HepG2 (cell line): ENCODE measurements around the gene STX4. TPM values are rescaled to one million over a fixed set of nuclear protein-coding genes. Genes with fewer than 3 reads are reported as not detected.

Source experiments
- ARHGAP35 ChIP-seq: sonication (generic); formaldehyde crosslinking; IDR thresholded peaks from 2 replicates; pipeline ENCODE4 v1.9.0; 2022; ENCODE audit warnings: mild to moderate bottlenecking, inconsistent platforms, moderate library complexity, missing genetic modification reagents, borderline replicate concordance
- ARNTL ChIP-seq: sonication (generic); formaldehyde crosslinking; IDR thresholded peaks from 2 replicates; pipeline ENCODE4 v1.4.0; 2020; ENCODE audit warnings: mild to moderate bottlenecking, missing genetic modification reagents
- CHD4 ChIP-seq: fragments of 200-600 bp; sonication (generic); IDR thresholded peaks from 2 replicates; pipeline ENCODE4 v1.7.0; 2017; ENCODE audit warnings: mild to moderate bottlenecking, low read length, borderline replicate concordance
- FLYWCH1 ChIP-seq: sonication (generic); formaldehyde crosslinking; IDR thresholded peaks from 2 replicates; pipeline ENCODE4 v1.8.1; 2023; ENCODE audit warnings: mild to moderate bottlenecking, missing genetic modification reagents
- KAT8 ChIP-seq: IDR thresholded peaks from 2 replicates; pipeline ENCODE4 v1.6.1; 2016; ENCODE audit warnings: missing genetic modification reagents, missing compliant biosample characterization
- NAIF1 ChIP-seq: sonication (generic); formaldehyde crosslinking; IDR thresholded peaks from 2 replicates; pipeline ENCODE4 v1.5.0; 2020; ENCODE audit warnings: mild to moderate bottlenecking, missing genetic modification reagents, borderline replicate concordance
- NCOA5 ChIP-seq: sonication (generic); formaldehyde crosslinking; IDR thresholded peaks from 2 replicates; pipeline ENCODE4 v1.4.0; 2020; ENCODE audit warnings: missing genetic modification reagents
- NFKB2 ChIP-seq: sonication (generic); formaldehyde crosslinking; IDR thresholded peaks from 2 replicates; pipeline ENCODE4 v1.4.0; 2020; ENCODE audit warnings: missing genetic modification reagents, borderline replicate concordance
- NR2C2 ChIP-seq: sonication (generic); formaldehyde crosslinking; IDR thresholded peaks from 2 replicates; pipeline ENCODE4 v1.4.0; 2020; ENCODE audit warnings: missing genetic modification reagents, mild to moderate bottlenecking, moderate library complexity, borderline replicate concordance
- NR2F2 ChIP-seq: IDR thresholded peaks from 2 replicates; pipeline ENCODE4 v1.6.1; 2012; ENCODE audit warnings: low read depth, inconsistent platforms, borderline replicate concordance
- PAX8 ChIP-seq: sonication (generic); formaldehyde crosslinking; IDR thresholded peaks from 2 replicates; pipeline ENCODE4 v1.8.0; 2022; ENCODE audit warnings: mild to moderate bottlenecking, missing genetic modification reagents, borderline replicate concordance
- PITX1 ChIP-seq: sonication (generic); formaldehyde crosslinking; IDR thresholded peaks from 2 replicates; pipeline ENCODE4 v1.5.1; 2020; ENCODE audit warnings: mild to moderate bottlenecking, missing genetic modification reagents
- REPIN1 ChIP-seq: sonication (generic); formaldehyde crosslinking; IDR thresholded peaks from 2 replicates; pipeline ENCODE4 v1.8.0; 2022; ENCODE audit warnings: missing genetic modification reagents, low read depth, mild to moderate bottlenecking, borderline replicate concordance
- SIN3A ChIP-seq: IDR thresholded peaks from 2 replicates; pipeline ENCODE4 v1.6.1; 2011; ENCODE audit warnings: low read depth, mild to moderate bottlenecking, control low read depth, low read length, borderline replicate concordance
- TCF7L2 ChIP-seq: IDR thresholded peaks from 2 replicates; pipeline ENCODE4 v1.6.1; 2011; ENCODE audit warnings: mild to moderate bottlenecking, low read depth, low read length, moderate library complexity
- ZBTB20 ChIP-seq: sonication (generic); formaldehyde crosslinking; IDR thresholded peaks from 2 replicates; pipeline ENCODE4 v1.8.1; 2023; ENCODE audit warnings: missing genetic modification reagents, low read depth, mild to moderate bottlenecking, borderline replicate concordance
- ZNF160 ChIP-seq: sonication (generic); formaldehyde crosslinking; IDR thresholded peaks from 2 replicates; pipeline ENCODE4 v1.8.0; 2022; ENCODE audit warnings: mild to moderate bottlenecking, inconsistent platforms, missing genetic modification reagents
- ZNF350 ChIP-seq: sonication (generic); formaldehyde crosslinking; IDR thresholded peaks from 2 replicates; pipeline ENCODE4 v1.4.0; 2020; ENCODE audit warnings: mild to moderate bottlenecking, low read depth, missing genetic modification reagents, borderline replicate concordance
- ZNF550 ChIP-seq: sonication (generic); formaldehyde crosslinking; IDR thresholded peaks from 2 replicates; pipeline ENCODE4 v1.4.0; 2020; ENCODE audit warnings: mild to moderate bottlenecking, missing genetic modification reagents, borderline replicate concordance
- polyA plus RNA-seq, 8 experiments: library from polyadenylated mRNA; depleted of rRNA in 3 of 8; stranded (reverse) in 7 of 8; unstranded in 1 of 8; fragments of >200 nt; fragmentation: Illumina TruSeq in 4 of 8; extraction: Trizol in 4 of 8; gene quantifications; 2 replicates each; pipeline versions ENCODE4 v1.2.1 to v1.2.3, GENCODE V29; 2011 to 2016; ENCODE audit warnings: low read depth in 4 of 8, missing spikeins in 1 of 8, mixed read lengths in 1 of 8; ENCODE audit not compliant: insufficient read depth in 1 of 8
- total RNA-seq, 5 experiments: library from RNA; depleted of rRNA; stranded (reverse); fragments of >200 nt; fragmentation: Illumina TruSeq; extraction: Trizol; gene quantifications; 2 replicates each; pipeline ENCODE4 v1.2.3, GENCODE V29; 2016; ENCODE audit warnings: low read depth in 1 of 5
- TF ChIP-seq, protein P1 (sequence below): sonication (generic); formaldehyde crosslinking; IDR thresholded peaks from 2 replicates; pipeline ENCODE4 v1.8.0; 2022; ENCODE audit warnings: low read depth, missing genetic modification reagents
- TF ChIP-seq, protein P2 (sequence below): IDR thresholded peaks from 2 replicates; pipeline ENCODE4 v1.6.1; 2012; ENCODE audit warnings: low read depth, low read length, improper control_type of control experiment
- TF ChIP-seq, protein P3 (sequence below): IDR thresholded peaks from 2 replicates; pipeline ENCODE4 v1.6.1; 2016; ENCODE audit warnings: control low read depth
- TF ChIP-seq, protein P4 (sequence below): conservative IDR thresholded peaks from 2 replicates; pipeline ENCODE4 v1.6.1; 2018; ENCODE audit warnings: missing genetic modification reagents

The STX4 gene
- total and polyA plus RNA-seq, 2 of the 13 experiments (the other 11 are each of a cell fraction or from before 2014, with no cell fraction given) = 29.2 to 34.6 TPM

DNA sequence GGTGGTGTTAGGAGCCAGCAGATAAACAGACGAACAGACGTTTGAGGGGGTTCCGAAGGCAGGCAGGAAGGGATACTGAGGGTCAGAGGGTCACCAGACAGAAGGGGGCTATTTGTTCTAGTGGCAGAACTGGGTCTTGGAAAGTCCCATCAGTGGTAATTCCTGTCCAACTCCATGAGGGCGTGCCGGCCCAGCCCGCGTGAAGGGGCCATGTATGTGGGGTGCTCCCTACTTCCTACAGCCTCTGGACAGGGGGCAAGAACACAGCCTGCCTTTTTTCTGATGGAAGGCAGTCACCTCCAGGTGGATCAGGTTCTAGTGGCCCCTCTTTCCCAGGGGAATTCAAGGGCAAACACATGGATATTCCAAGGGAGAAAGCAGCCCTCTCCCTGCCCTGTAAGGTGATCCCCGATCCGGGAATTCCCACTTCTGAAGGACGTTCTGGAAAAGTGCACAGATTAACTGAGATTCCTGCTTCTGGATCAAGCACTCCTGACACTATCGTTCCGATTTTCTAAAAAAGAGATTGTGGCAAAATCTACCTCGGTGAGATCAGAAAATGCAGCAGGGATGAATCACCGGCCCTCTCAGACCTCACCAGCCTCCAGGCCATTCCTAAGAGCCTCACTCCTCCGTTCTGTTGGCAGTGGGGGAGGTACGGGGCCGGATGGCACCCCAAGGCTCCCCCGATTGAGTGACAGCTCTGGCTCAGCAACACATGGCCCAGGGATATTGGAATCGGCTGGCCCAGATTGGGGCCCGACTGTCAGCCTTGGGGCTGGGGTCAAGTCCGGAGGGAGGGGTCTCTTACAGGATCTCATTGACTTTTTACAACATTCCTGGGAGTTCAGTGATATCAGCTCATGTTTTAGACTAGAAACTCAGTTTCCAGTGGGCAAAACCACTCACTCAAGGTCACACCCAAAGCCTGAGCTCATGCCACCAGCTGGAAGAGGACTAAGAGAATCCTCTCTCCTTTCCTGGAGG is 35.3 kb upstream of the STX4 start (continued):
- TF ChIP-seq, protein P1, sequence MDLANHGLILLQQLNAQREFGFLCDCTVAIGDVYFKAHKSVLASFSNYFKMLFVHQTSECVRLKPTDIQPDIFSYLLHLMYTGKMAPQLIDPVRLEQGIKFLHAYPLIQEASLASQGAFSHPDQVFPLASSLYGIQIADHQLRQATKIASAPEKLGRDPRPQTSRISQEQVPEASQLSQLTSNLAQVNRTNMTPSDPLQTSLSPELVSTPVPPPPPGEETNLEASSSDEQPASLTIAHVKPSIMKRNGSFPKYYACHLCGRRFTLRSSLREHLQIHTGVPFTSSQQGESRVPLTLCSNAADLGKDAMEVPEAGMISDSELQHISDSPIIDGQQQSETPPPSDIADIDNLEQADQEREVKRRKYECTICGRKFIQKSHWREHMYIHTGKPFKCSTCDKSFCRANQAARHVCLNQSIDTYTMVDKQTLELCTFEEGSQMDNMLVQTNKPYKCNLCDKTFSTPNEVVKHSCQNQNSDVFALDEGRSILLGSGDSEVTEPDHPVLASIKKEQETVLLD (CRISPR knock-in tag) = no peak
- TF ChIP-seq, protein P2, sequence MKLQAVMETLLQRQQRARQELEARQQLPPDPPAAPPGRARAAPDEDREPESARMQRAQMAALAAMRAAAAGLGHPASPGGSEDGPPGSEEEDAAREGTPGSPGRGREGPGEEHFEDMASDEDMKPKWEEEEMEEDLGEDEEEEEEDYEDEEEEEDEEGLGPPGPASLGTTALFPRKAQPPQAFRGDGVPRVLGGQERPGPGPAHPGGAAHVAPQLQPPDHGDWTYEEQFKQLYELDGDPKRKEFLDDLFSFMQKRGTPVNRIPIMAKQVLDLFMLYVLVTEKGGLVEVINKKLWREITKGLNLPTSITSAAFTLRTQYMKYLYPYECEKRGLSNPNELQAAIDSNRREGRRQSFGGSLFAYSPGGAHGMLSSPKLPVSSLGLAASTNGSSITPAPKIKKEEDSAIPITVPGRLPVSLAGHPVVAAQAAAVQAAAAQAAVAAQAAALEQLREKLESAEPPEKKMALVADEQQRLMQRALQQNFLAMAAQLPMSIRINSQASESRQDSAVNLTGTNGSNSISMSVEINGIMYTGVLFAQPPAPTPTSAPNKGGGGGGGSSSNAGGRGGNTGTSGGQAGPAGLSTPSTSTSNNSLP = no peak
- no peak for TF ChIP-seq TCF7L2
- 0 out of 2 replicates have a peak, but pooled peaks have one; percentile 40 for TF ChIP-seq NR2F2
- TF ChIP-seq PAX8 (CRISPR knock-in tag) = no peak; the same call in 1 of the 2 replicates
- TF ChIP-seq ARHGAP35 (CRISPR knock-in tag) = no peak; the same call in 1 of the 2 replicates
- TF ChIP-seq NCOA5 = no peak
- TF ChIP-seq, protein P3, sequence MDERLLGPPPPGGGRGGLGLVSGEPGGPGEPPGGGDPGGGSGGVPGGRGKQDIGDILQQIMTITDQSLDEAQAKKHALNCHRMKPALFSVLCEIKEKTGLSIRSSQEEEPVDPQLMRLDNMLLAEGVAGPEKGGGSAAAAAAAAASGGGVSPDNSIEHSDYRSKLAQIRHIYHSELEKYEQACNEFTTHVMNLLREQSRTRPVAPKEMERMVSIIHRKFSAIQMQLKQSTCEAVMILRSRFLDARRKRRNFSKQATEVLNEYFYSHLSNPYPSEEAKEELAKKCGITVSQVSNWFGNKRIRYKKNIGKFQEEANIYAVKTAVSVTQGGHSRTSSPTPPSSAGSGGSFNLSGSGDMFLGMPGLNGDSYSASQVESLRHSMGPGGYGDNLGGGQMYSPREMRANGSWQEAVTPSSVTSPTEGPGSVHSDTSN = peak; percentile 77
- no peak for TF ChIP-seq PITX1 (CRISPR knock-in tag)
- TF ChIP-seq ZBTB20 (CRISPR knock-in tag) = peak; percentile 21; the same call in 1 of the 2 replicates
- TF ChIP-seq NAIF1 (CRISPR knock-in tag) = no peak; the same call in none of the 2 replicates
- no peak; the same call in 1 of the 2 replicates for TF ChIP-seq ARNTL (CRISPR knock-in tag)
- no peak for TF ChIP-seq NR2C2 (CRISPR knock-in tag)
- no peak; the same call in 1 of the 2 replicates for TF ChIP-seq NFKB2 (CRISPR knock-in tag)
- TF ChIP-seq, protein P4, sequence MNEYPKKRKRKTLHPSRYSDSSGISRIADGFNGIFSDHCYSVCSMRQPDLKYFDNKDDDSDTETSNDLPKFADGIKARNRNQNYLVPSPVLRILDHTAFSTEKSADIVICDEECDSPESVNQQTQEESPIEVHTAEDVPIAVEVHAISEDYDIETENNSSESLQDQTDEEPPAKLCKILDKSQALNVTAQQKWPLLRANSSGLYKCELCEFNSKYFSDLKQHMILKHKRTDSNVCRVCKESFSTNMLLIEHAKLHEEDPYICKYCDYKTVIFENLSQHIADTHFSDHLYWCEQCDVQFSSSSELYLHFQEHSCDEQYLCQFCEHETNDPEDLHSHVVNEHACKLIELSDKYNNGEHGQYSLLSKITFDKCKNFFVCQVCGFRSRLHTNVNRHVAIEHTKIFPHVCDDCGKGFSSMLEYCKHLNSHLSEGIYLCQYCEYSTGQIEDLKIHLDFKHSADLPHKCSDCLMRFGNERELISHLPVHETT (CRISPR knock-in tag) = 0 out of 2 replicates have a peak, but pooled peaks have one; percentile 20
- TF ChIP-seq ZNF350 = no peak
- no peak for TF ChIP-seq REPIN1
- peak; percentile 16; the same call in 1 of the 2 replicates for TF ChIP-seq ZNF160 (CRISPR knock-in tag)
- TF ChIP-seq KAT8 (CRISPR knock-in tag) = no peak
- peak; percentile 21; the same call in 1 of the 2 replicates for TF ChIP-seq SIN3A
- TF ChIP-seq ZNF550 (CRISPR knock-in tag) = no peak
- peak; percentile 18; the same call in 1 of the 2 replicates for TF ChIP-seq CHD4
- no peak for TF ChIP-seq FLYWCH1
